Sigmoid colon (tissue), 4 donors: ENCODE results near the gene ADAMTS10.
"Not testable (repeated sequence)": the region's sequence is repeated elsewhere in the genome, so short reads cannot be mapped to it uniquely, and the experiment has no call there.

Source experiments
- CTCF ChIP-seq, 4 experiments: fragments of 450-650 bp in 3 of 4; fragments of 200-600 bp in 1 of 4; IDR thresholded peaks; one replicate each; pipeline ENCODE4 v1.5.1; 2016 to 2019; ENCODE audit warnings: antibody characterized with exemption in 4 of 4, mild to moderate bottlenecking in 3 of 4, moderate library complexity in 2 of 4
- EP300 ChIP-seq, 4 donors: sonication (generic); formaldehyde crosslinking; IDR thresholded peaks; one replicate each; pipeline ENCODE4 v1.6.1; 2017; ENCODE audit warnings: antibody characterized with exemption in 4 of 4
- POLR2A ChIP-seq, 2 donors: fragments of 450-650 bp; IDR thresholded peaks; one replicate each; pipeline ENCODE4 v1.6.1; 2016; ENCODE audit warnings: antibody characterized with exemption in 2 of 2, mild to moderate bottlenecking in 2 of 2, moderate library complexity in 2 of 2

DNA sequence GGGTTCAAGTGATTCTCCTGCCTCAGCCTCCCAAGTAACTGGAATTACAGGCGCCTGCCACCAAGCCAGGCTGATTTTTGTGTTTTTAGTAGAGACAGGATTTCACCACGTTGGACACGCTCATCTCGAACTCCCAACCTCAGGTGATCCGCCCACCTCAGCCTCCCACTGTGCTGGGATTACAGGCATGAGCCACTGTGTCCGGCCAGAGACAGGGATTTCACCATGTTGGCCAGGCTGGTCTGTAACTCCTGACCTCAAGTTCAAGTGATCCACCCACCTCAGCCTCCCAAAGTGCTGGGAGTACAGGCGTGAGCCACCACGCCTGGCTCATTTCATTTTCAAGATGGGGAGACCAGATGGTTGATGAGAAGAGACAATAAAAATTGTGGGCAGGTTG lies 45.6 kb downstream of the ADAMTS10 start:
- TF ChIP-seq CTCF, POLR2A, EP300 (IDR thresholded peaks at IDR 0.05): not testable (repeated sequence)
